ENCODE data around the gene GNB1L.

Gene GNB1L

GRCh38 chr22:19775496-19776325, 79.0 kb downstream of the GNB1L start:
- no peak for DNase-seq (ENCODE audit: low spot score)

- no peak for DNase-seq (ENCODE audit: low spot score)
Measured at GRCh38 chr22:19774628-19775027, 80.0 kb downstream of the GNB1L start.

GRCh38 chr22:19773470-19774040, 81.1 kb downstream of the GNB1L start:
- no peak for DNase-seq (ENCODE audit: low spot score)

- DNase-seq (ENCODE audit: low spot score), result peak; percentile 52
Measured at GRCh38 chr22:19772673-19773469, 81.8 kb downstream of the GNB1L start.

- DNase-seq (ENCODE audit: low spot score), result no peak
Measured at GRCh38 chr22:19772422-19772672, 82.3 kb downstream of the GNB1L start.

DNA sequence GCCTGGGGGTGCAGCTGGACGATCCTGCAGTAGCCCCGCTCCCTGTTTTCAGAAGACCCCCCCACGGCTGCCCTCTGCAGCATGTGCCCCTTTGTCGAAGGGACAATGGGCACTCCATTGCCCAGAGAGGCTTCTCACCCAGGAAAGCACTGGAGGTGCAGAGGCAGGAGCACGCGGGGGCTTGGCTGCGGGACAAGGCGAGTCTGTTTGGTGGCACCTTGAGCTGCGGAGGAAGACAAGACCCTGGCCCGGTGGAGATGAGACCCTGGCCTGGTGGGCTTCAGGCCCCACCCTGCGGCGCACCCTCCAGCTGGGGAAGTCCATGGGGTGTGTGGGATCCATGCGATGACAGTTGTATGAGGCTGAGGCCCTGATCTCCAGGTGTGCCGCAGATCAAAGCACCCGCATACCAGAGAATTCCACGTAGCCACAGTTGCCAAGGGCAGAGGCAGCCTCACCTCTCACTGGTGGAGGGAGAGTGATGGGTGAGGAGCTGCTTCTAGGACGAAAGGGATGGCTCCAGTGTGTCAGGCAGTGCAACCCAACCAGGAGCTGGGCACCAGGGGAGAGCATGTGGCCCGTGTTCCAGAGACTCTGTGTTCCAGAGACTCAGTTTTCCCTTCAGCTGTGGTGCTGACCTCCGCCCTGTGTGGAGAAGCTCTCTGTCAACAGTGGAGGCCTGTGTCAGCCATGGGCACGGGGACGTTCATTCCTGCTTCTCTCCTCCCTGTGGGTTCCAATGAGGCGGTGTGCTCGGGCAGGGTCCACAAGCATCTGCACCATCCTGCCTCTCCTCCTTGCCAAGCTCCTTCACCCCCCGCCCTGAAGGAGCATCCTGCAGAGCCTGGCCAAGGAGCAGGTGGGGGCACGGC, 84.1 kb downstream of the GNB1L start:
- DNase-seq (ENCODE audit: low spot score), result no peak

GRCh38 chr22:19769393-19769715, 85.3 kb downstream of the GNB1L start:
- no peak for DNase-seq (ENCODE audit: low spot score)

DNA sequence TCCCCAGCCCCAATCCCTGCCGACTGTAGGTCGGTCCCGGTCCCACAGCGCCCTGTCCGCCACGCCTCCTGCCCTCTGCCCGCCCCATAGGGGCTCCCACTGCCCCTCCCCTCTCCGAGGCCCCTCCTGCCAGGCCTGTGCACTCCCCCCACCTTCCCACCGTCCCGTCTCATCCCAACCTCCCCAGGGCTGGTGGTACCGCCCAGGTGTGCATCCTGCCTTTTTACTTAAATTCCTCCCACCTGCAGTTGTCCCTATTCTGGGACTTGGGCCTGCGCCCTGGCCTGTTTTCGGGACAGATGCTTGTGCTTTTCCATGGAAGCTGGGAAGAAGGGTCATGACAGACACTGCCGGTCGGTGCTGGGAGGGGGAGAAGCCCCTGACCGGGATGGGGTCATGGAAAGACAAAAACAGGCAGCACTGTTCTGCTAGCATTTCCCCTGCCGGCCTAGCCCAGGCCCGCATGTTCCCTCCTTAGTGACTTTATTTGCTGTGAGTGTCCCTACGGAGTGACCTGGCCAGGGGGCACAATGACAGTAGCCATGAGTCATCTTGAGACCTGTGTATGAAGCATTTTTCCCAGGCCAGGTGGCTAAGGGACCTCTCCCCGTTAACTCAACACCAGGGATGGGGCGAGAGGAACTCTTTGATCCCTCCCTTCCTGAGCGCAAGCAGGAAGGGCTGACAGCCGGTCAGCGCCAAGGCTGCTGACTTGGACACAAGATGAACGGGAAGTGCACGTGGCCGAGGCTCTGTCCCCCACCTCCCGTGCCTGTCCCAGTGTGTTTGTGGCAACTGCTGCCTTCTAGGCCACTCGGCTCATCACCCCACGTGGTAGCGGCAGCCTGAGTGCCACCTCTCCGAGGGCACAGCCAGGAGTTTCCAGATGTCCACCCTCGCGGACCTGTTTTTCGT, 87.0 kb downstream of the GNB1L start:
- DNase-seq (ENCODE audit: low spot score), result no peak

DNA sequence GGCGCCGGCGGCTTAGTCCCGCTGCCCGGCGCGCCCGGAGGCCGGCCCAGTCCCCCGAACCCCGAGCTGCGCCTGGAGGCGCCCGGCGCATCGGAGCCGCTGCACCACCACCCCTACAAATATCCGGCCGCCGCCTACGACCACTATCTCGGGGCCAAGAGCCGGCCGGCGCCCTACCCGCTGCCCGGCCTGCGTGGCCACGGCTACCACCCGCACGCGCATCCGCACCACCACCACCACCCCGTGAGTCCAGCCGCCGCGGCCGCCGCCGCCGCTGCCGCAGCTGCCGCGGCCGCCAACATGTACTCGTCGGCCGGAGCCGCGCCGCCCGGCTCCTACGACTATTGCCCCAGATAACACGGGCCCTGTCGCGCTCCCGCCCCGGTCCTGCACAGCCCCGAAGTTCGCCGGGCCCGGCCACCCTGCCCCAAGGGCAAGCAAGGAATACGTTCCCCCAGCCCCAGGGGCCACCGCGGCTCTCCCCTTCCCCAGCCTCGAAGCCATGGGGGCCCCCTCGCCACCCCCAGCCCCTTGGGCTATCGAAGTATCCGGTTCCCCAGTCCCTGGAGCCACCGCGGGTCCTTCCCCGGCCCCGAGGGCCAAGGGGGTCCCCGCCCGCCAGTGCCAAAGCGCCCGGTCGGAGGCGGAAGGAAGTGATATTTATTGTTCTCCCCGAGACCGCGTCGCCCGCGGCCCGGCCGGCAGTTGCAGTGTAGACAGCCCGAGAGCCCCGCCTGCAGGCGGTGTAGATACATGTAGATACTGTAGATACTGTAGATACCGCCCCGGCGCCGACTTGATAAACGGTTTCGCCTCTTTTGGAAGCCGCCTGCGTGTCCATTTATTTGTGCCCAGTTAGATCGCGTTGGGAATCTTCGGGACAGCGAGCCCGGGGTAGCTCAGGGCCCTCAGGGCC, 87.9 kb downstream of the GNB1L start:
- no peak for DNase-seq (ENCODE audit: low spot score)

DNA sequence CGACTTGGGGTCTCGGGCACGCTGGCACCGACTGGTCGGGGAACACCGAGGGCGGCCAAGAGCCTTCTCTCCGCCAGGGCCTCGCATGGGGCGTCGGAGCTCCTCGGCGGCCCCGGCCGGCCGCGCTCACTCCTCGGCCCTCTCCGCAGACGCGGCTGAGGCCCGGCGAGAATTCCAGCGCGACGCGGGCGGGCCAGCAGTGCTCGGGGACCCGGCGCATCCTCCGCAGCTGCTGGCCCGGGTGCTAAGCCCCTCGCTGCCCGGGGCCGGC, 88.5 kb downstream of the GNB1L start:
- no peak for DNase-seq (ENCODE audit: low spot score)

DNA sequence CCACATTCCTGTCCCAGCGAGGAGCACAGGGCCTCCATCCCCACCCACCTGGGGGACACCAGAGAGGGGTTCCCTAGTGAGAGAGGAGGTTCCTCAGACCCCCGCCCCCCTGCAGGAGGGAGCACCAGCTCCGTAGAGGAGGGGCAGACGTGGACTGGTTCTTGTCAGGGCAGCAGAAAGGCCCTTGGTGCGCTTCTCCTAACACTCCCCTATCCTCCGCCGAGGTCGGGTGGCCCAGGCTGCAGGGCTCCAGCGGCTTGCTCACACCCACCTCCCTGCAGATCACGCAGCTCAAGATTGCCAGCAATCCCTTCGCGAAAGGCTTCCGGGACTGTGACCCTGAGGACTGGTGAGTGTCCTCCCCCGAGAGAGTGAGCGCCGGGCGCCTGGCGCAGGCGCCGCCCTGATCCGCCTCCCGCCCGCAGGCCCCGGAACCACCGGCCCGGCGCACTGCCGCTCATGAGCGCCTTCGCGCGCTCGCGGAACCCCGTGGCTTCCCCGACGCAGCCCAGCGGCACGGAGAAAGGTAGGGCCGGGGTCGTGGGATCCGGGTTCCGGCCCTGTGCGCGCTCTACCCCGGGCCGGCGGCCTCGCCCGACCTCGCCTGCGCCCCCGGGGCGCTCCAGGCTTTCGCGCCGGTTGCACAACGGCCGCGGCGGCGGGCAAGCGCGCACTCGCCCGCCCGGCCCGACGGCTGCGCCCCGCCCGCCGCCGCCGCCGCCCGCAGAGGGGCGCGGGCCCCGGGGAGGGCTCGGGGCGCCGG, 89.0 kb downstream of the GNB1L start:
- no peak for DNase-seq (ENCODE audit: low spot score)

GRCh38 chr22:19764636-19765476, 89.8 kb downstream of the GNB1L start:
- DNase-seq (ENCODE audit: low spot score), result no peak

DNA sequence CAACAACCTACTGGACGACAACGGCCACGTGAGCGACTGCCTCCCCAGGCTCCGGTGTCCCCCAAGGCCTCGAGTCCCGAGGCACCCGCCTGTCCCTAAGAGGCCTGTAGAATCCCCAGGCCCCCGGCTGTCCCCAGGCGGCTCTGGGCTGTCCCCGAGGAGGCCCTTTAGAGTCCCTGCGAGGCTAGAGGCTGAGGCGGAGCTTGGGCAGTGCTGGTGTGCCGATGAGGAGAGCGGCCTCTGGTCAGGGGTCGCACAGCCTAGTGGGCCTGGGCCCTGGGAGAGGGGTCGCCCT, 90.4 kb downstream of the GNB1L start:
- no peak for DNase-seq (ENCODE audit: low spot score)

DNA sequence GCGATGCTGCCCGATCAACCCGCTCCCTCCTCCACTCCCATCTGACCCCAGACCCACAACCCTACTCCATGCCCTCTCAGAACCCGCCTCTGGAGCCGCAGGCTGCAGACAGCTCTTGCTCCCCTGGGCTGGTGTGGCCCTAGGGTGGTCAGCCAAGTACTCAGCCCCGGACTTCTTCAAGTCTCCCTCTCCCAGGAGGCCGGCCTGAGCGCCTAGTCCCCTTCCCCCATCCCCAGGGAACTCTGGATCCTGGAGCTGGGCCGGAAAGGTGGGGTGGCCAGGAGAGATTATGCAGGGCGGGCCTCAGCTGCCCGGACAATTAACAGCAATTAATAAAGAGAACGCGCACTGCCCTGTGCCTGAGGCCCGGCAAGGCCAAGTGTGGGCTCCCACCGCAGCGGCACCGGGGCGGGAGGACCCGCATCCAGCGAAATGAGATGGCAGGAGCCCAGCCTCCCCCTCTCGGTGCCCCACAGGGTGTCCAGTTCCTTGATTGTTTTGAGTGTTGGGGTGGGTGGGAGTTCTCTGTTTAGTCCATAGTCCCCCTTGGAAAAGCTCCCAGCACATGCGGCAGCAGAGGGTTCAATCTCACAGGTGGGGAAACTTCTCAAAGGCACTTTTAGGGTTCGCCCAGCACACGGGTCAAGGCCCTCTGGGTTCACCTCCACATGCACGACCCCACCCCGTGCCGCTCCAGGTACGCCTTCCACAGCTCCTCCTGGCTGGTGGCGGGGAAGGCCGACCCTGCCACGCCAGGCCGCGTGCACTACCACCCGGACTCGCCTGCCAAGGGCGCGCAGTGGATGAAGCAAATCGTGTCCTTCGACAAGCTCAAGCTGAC, 91.0 kb downstream of the GNB1L start:
- DNase-seq (ENCODE audit: low spot score), result no peak

GRCh38 chr22:19762568-19763457, 91.9 kb downstream of the GNB1L start:
- DNase-seq (ENCODE audit: low spot score), result no peak

GRCh38 chr22:19761725-19762567, 92.7 kb downstream of the GNB1L start:
- DNase-seq (ENCODE audit: low spot score), result no peak

All from NAMALWA (cell line).